ENCODE results near the gene SHANK1.
"Not testable (repeated sequence)": the region's sequence is repeated elsewhere in the genome, so short reads cannot be mapped to it uniquely, and the experiment has no call there.

Gene SHANK1

DNA sequence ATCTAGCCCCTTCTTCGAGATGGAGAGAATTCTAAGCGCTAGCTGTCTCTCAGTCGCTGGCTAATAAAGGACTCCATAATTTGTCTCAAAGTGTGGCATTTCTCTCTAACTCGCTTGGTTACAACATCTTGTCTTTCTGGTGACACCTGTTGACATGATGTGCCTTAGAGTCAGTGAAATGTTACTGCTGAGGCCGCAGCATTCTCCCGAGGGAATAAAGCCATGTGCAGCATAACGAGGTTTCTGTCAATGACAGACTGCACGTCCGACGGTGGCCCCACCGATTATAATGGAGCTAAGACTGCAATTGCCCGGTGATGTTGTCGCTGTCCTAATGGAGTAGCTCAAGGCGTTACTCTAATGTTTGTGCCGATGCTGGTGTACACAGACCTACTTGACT is 30.4 kb upstream of the SHANK1 start:
- Histone ChIP-seq H3K27me3 (ENCODE audit: low read depth, low read length) (no peaks in the 10 kb centered on the region), H3K36me3 (ENCODE audit: control insufficient read depth in 1 of 2, insufficient read depth in 2 of 2, low read length in 2 of 2) (no peaks in the 10 kb centered on the region)

DNA sequence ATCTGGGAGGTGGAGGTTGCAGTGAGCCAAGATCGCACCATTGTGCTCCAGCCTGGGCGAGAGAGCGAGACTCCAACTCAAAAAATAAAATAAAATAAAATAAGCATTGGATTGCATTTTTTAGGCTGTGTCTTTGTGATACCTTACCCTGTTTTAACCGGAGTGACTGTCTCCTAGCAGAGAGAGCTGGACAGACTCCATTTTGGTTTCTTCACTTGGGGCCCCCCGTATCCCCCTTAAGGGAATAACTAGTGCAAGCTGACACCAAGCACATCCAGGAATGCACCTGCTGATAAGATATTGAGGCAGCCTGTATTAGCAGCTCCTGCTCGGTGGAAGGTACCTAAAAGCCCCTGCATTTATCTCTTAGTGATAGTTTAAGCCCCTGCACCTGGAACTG is 29.9 kb upstream of the SHANK1 start:
- no peaks in the 10 kb centered on the region for H3K27me3 ChIP-seq (ENCODE audit: low read depth, low read length)
- H3K4me3 ChIP-seq (ENCODE audit: low read depth in 1 of 2, low read length in 2 of 2) = no peak overlapping the region
- no peaks in the 10 kb centered on the region for H3K9me3 ChIP-seq (ENCODE audit: control insufficient read depth in 1 of 2, low read length in 2 of 2)
- no peaks in the 10 kb centered on the region for H3K36me3 ChIP-seq (ENCODE audit: control insufficient read depth in 1 of 2, insufficient read depth in 2 of 2, low read length in 2 of 2)
- H3K4me1 ChIP-seq (ENCODE audit: control insufficient read depth in 1 of 2, insufficient read depth in 2 of 2, low read length in 2 of 2) = no peaks in the 10 kb centered on the region
- H3K27ac ChIP-seq (ENCODE audit: low read length) = no peak overlapping the region

More for the DNA sequence above, 30.4 kb upstream of the SHANK1 start:
- H3K4me1 ChIP-seq (ENCODE audit: control insufficient read depth in 1 of 2, insufficient read depth in 2 of 2, low read length in 2 of 2) = no peaks in the 10 kb centered on the region
- H3K27ac ChIP-seq (ENCODE audit: low read length) = no peak overlapping the region
- H3K4me3 ChIP-seq (ENCODE audit: low read depth in 1 of 2, low read length in 2 of 2) = no peak overlapping the region
- H3K9me3 ChIP-seq (ENCODE audit: control insufficient read depth in 1 of 2, low read length in 2 of 2) = no peaks in the 10 kb centered on the region

DNA sequence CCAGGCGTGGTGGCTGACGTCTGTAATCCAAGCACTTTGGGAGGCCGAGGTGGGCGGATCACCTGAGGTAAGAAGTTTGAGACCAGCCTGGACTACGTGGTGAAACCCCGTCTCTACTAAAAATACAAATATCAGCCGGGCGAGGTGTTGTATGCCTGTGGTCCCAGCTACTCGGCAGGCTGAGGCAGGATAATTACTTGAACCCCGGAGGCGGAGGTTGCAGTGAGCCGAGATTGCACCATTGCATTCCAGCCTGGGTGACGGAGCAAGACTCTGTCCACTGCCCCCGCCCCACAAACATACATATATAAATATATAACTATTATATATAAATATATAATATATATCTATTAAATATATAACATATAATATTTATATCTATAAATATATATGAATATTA is 27.5 kb upstream of the SHANK1 start:
- not testable (repeated sequence) for H3K36me3 ChIP-seq (ENCODE audit: control insufficient read depth in 1 of 2, insufficient read depth in 2 of 2, low read length in 2 of 2); H3K4me3 ChIP-seq (ENCODE audit: low read depth in 1 of 2, low read length in 2 of 2); H3K27me3 ChIP-seq (ENCODE audit: low read depth, low read length); H3K9me3 ChIP-seq (ENCODE audit: control insufficient read depth in 1 of 2, low read length in 2 of 2); H3K27ac ChIP-seq (ENCODE audit: low read length); H3K4me1 ChIP-seq (ENCODE audit: control insufficient read depth in 1 of 2, insufficient read depth in 2 of 2, low read length in 2 of 2)

DNA sequence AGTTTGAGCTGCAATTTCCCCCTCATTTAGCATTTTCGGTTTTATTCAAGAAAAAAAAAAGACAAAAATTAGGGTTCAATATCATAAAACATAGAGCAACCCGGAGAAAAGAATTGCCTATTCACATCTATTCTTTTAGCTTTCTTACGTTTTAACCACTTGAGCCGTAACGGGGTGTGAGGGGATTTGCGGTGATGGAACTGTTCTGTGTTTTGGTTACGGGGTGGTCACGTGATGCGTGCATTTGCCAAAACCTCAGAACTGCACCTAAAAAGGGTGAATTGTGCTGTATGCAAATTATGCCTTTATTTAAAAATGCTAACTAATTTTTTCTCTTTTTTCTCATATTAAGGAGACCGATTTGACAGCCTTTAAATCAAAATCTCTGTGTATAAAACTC is 25.6 kb upstream of the SHANK1 start:
- H3K27me3 ChIP-seq (ENCODE audit: low read depth, low read length) = no peaks in the 10 kb centered on the region

DNA sequence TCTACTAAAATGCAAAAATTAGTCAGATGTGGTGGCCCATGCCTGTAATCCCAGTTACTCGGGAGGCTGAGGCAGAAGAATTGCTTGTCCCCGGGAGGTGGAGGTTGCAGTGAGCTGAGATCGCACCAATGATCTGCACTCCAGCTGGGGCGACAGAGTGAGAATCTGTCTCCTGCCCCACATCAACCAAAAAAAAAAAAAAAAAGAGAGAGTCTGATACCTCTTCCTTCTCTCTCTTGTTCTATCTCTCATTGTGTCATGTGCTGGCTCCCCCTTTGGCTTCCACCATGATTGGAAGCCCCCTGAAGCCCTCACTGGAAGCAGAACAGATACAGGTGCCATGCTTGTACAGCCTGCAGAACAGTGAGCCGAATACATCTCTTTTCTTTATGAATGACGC is 23.9 kb upstream of the SHANK1 start:
- Histone ChIP-seq H3K27ac (ENCODE audit: low read length) (no peak overlapping the region), H3K36me3 (ENCODE audit: control insufficient read depth in 1 of 2, insufficient read depth in 2 of 2, low read length in 2 of 2) (no peaks in the 10 kb centered on the region), H3K4me3 (ENCODE audit: low read depth in 1 of 2, low read length in 2 of 2) (no peak overlapping the region), H3K9me3 (ENCODE audit: control insufficient read depth in 1 of 2, low read length in 2 of 2) (no peaks in the 10 kb centered on the region), H3K4me1 (ENCODE audit: control insufficient read depth in 1 of 2, insufficient read depth in 2 of 2, low read length in 2 of 2) (no peaks in the 10 kb centered on the region), H3K27me3 (ENCODE audit: low read depth, low read length) (no peaks in the 10 kb centered on the region)

More for the DNA sequence above, 25.6 kb upstream of the SHANK1 start:
- H3K9me3 ChIP-seq (ENCODE audit: control insufficient read depth in 1 of 2, low read length in 2 of 2) = no peaks in the 10 kb centered on the region
- H3K27ac ChIP-seq (ENCODE audit: low read length) = no peak overlapping the region
- H3K4me3 ChIP-seq (ENCODE audit: low read depth in 1 of 2, low read length in 2 of 2) = no peak overlapping the region
- no peaks in the 10 kb centered on the region for H3K4me1 ChIP-seq (ENCODE audit: control insufficient read depth in 1 of 2, insufficient read depth in 2 of 2, low read length in 2 of 2)
- H3K36me3 ChIP-seq (ENCODE audit: control insufficient read depth in 1 of 2, insufficient read depth in 2 of 2, low read length in 2 of 2) = no peaks in the 10 kb centered on the region

DNA sequence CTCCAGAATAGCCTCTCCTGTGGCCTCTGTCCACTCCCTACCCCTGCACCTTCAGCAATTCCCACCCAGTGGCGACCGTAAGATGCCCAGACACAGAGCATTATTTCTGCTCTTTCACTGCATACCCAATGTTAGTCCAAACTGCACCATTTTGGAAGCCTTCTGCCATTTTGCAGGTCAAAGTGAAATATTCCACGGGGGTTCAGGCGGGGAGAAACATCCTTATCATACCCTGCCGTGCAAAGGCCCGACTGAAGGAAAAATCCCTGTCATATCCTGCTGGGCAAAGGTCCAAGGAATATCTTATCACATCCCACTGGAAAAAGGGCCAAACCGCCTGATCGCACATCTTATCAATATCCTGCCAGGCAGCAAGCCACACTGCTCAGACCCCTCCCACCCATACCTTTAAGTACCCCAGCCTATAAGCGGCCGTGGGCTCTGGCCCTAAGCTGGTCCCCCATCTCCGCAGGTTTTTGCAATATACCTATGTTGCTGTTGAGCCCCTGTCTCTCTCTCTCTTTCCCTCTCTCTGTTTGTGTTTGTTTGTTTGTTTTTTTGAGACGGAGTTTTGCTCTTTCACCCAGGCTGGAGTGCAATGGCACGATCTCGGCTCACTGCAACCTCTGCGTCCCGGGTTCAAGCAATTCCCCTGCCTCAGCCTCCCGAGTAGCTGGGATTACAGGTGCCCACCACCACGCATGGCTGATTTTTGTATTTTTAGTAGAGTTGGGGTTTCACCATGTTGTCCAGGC is 21.8 kb upstream of the SHANK1 start:
- Histone ChIP-seq H3K27me3 (ENCODE audit: low read depth, low read length) (no peaks in the 10 kb centered on the region), H3K9me3 (ENCODE audit: control insufficient read depth in 1 of 2, low read length in 2 of 2) (no peaks in the 10 kb centered on the region), H3K4me3 (ENCODE audit: low read depth in 1 of 2, low read length in 2 of 2) (no peak overlapping the region), H3K36me3 (ENCODE audit: control insufficient read depth in 1 of 2, insufficient read depth in 2 of 2, low read length in 2 of 2) (no peaks in the 10 kb centered on the region), H3K4me1 (ENCODE audit: control insufficient read depth in 1 of 2, insufficient read depth in 2 of 2, low read length in 2 of 2) (no peaks in the 10 kb centered on the region), H3K27ac (ENCODE audit: low read length) (no peak overlapping the region)

DNA sequence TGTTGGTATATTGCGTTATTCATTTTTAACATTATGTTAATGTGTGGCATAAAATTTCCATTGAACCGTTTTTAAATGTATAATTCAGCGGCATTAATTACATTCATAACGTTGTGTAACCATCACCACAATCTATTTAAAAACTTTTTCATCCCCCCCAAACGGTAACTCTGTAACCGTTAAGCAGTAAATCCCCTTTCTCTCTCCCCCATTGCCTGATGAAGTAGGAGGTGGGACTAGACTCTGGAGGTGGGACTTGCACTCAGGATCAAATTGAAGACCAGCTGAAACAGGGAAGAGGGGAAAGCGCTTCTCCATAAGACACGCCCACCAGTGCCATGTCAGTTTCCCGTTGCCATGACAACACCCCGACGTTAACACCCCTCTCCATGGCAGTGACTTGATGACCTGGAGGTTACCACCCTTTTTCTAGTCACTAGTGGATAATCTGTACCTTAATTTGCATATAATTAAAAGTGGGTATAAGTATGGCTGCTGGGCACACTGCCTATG is 20.4 kb upstream of the SHANK1 start:
- Histone ChIP-seq H3K27ac (ENCODE audit: low read length) (no peak overlapping the region), H3K4me3 (ENCODE audit: low read depth in 1 of 2, low read length in 2 of 2) (no peak overlapping the region), H3K27me3 (ENCODE audit: low read depth, low read length) (no peaks in the 10 kb centered on the region), H3K36me3 (ENCODE audit: control insufficient read depth in 1 of 2, insufficient read depth in 2 of 2, low read length in 2 of 2) (no peaks in the 10 kb centered on the region), H3K4me1 (ENCODE audit: control insufficient read depth in 1 of 2, insufficient read depth in 2 of 2, low read length in 2 of 2) (no peaks in the 10 kb centered on the region), H3K9me3 (ENCODE audit: control insufficient read depth in 1 of 2, low read length in 2 of 2) (no peaks in the 10 kb centered on the region)

DNA sequence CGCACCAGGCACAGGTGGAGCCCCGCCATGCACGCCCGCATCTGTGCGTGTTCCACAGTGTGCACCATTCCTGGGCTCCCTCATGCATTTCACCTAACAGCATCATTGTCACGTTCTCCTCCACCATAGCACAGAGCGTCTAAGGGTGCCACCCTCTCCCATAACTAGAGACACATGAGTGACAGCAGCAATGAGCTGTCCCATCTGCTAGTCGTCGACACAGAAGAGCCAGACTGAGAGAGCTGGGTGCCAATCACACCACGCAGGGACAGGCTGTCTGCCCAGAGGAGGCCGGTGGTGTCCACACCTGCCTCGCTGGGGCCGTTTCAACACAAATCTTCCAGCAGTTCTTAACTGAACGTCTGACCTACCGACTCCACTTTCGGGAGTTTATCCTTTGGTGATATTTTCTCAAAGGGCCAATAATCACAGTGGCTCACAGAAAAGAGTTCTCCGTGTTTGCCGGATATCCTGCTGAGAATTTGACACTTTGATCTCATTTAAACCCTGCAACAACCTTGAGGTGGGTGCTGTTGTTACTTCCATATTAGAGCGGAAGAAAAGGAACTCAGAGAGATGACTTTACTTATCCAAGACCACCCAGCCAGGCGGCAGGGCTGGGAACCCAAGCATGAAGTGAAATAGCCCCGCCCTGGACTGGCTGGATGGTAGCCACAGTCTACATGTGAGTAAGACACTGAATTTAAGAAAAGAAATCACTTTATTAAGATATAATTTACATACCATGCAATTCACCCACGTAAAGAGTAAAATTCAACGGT is 19.7 kb upstream of the SHANK1 start:
- Histone ChIP-seq H3K36me3 (ENCODE audit: control insufficient read depth in 1 of 2, insufficient read depth in 2 of 2, low read length in 2 of 2) (no peaks in the 10 kb centered on the region), H3K9me3 (ENCODE audit: control insufficient read depth in 1 of 2, low read length in 2 of 2) (no peaks in the 10 kb centered on the region), H3K27me3 (ENCODE audit: low read depth, low read length) (no peaks in the 10 kb centered on the region), H3K4me1 (ENCODE audit: control insufficient read depth in 1 of 2, insufficient read depth in 2 of 2, low read length in 2 of 2) (no peaks in the 10 kb centered on the region), H3K4me3 (ENCODE audit: low read depth in 1 of 2, low read length in 2 of 2) (no peak overlapping the region), H3K27ac (ENCODE audit: low read length) (no peak overlapping the region)

DNA sequence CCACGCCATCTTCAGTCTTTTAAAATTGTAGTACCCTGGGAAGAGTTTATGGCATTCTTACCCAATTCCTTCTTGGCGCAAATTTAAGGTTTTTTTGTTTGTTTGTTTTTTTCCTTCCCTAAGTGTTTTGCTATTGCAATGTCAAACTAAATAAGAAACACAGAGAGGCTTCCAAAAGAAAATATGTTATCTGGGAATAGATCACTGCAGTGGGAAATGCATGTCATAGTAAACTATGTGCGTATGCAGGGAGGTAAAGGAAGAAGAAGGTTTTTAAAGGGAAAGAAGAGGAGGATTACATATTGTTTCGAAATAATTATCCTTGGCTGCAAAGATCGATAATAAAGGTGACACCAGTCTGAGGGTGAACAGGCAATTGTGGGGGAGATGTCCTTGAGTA is 16.7 kb upstream of the SHANK1 start:
- H3K4me1 ChIP-seq (ENCODE audit: control insufficient read depth in 1 of 2, insufficient read depth in 2 of 2, low read length in 2 of 2) = no peaks in the 10 kb centered on the region
- H3K4me3 ChIP-seq (ENCODE audit: low read depth in 1 of 2, low read length in 2 of 2) = no peak overlapping the region
- H3K27me3 ChIP-seq (ENCODE audit: low read depth, low read length) = no peaks in the 10 kb centered on the region
- no peak overlapping the region for H3K27ac ChIP-seq (ENCODE audit: low read length)
- H3K36me3 ChIP-seq (ENCODE audit: control insufficient read depth in 1 of 2, insufficient read depth in 2 of 2, low read length in 2 of 2) = no peaks in the 10 kb centered on the region
- H3K9me3 ChIP-seq (ENCODE audit: control insufficient read depth in 1 of 2, low read length in 2 of 2) = no peaks in the 10 kb centered on the region

DNA sequence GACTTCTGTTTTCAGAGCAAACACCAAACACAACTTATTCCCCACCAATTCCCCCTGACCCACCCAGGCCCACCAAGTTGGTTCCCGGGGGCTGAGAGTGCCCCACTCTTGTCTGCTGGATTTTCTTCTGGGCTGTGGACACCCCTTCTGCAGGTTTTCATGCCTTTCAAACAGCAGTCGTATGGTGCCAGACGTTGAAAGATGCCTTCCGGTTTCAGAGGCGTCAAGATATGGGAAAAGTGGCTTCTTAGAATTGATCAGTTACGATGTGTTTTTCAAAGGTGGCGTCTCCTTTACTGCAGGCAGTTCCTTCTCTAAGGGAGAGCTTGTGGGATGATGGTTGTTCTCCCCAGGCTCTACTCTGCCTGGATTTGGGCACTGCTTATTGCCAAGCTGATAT is 16.3 kb upstream of the SHANK1 start:
- no peaks in the 10 kb centered on the region for H3K9me3 ChIP-seq (ENCODE audit: control insufficient read depth in 1 of 2, low read length in 2 of 2)
- no peak overlapping the region for H3K4me3 ChIP-seq (ENCODE audit: low read depth in 1 of 2, low read length in 2 of 2)
- no peaks in the 10 kb centered on the region for H3K36me3 ChIP-seq (ENCODE audit: control insufficient read depth in 1 of 2, insufficient read depth in 2 of 2, low read length in 2 of 2)
- H3K4me1 ChIP-seq (ENCODE audit: control insufficient read depth in 1 of 2, insufficient read depth in 2 of 2, low read length in 2 of 2) = no peaks in the 10 kb centered on the region
- no peak overlapping the region for H3K27ac ChIP-seq (ENCODE audit: low read length)
- no peaks in the 10 kb centered on the region for H3K27me3 ChIP-seq (ENCODE audit: low read depth, low read length)

DNA sequence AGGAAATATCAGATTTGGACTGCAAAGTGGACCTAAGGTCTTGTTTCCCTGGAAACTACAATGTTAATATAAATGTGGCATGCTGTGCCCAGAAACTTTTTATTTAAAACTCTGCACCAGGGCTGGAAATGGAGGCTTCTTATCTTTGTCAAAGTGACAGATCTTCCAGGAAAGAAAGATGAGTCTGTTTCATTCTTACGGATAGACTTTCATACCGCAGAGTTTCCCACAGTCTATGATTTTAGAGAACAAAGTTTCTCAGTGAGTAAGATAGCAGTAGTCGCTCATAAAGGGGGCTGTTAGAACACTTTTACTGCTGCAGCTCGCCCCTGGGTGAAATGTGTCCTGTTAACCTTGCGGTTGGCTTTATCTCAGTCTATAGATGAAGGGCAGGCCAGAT is 10.3 kb upstream of the SHANK1 start:
- Histone ChIP-seq H3K36me3 (ENCODE audit: control insufficient read depth in 1 of 2, insufficient read depth in 2 of 2, low read length in 2 of 2) (no peaks in the 10 kb centered on the region), H3K4me1 (ENCODE audit: control insufficient read depth in 1 of 2, insufficient read depth in 2 of 2, low read length in 2 of 2) (peaks cover 0 to 18% of the 10 kb centered on the region in 2 donors), H3K4me3 (ENCODE audit: low read depth in 1 of 2, low read length in 2 of 2) (no peak overlapping the region), H3K9me3 (ENCODE audit: control insufficient read depth in 1 of 2, low read length in 2 of 2) (no peaks in the 10 kb centered on the region), H3K27me3 (ENCODE audit: low read depth, low read length) (no peaks in the 10 kb centered on the region), H3K27ac (ENCODE audit: low read length) (no peak overlapping the region)
